RPMI7951 (cell line): ENCODE measurements around the gene SLC38A8. TPM values are rescaled to one million over a fixed set of nuclear protein-coding genes. Genes with fewer than 3 reads are reported as not detected.

Experiments used
- DNase-seq: peaks from one replicate; pipeline ENCODE4 v3.0.0-alpha.2; 2012; ENCODE audit warnings: low read depth
- total RNA-seq: library from RNA; depleted of rRNA; stranded (reverse); fragments of >200 nt; shearing (Covaris generic); gene quantifications from 2 replicates; pipeline ENCODE4 v1.2.3, GENCODE V29; 2014

SLC38A8 gene
- total RNA-seq, 1 experiment from 2014 or later = not detected

- no peak for DNase-seq
Observed at GRCh38 chr16:83996481-83997252, 45.9 kb downstream of the SLC38A8 start.

GRCh38 chr16:83995754-83996153 lies 46.8 kb downstream of the SLC38A8 start:
- DNase-seq = no peak

DNA sequence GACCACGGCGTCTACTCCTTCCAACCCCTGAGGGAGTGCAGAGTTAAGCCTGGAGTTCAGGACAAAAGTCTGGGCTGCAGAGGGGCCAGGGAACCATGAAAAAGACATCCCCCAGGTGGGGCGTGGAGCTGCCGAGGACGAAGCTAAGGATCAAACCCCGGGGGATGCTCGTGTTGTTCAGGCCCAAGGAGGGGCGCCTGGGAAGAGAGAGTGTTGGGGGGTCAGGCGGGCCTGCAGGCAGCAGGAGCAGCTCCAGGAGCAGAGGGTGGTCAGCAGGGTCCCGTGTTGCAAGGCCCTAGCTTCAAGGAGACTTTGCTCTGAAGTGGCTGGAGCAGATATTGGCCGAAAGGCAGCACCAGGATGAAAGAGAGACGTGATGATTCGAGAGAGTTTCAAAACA lies 47.9 kb downstream of the SLC38A8 start:
- no peak for DNase-seq

DNA sequence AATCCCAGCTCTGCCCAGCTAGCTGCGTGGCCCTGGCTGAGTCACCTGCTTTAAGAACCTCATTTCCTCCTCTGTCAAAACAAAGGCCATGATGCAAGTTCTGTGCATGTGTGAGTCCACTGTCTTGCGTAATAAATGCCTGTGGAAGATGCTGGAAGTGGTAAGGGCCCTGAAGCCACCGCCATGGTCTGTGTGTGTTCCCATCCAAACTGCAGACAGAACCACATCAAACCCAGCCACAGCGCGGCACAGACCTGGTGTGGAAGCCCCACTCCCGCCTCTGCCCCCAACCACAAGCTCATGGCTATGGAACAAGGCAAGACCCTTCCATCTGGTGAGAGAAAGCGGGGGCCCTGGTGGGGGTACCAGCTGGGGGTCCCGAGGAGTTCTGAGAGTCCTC lies 48.5 kb downstream of the SLC38A8 start:
- peak; percentile 73 for DNase-seq

DNA sequence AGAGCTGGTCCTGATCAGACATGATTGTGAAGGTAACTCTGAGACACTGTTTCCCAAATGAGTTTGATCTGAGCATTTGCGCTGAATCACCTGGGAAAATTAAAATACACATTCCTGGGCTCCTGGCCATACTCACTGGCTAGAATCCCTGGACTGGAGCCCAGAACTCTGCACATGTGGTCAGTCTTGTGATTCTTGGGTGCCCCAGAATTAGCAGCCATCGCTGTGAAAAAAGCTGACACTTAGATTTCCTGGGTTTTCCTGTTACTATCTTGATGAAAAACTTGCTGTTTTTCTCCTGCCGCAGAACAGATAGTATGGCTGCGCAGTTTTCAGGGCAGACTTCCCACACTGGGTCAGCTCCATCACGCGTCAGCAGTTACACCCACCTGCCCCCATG lies 50.0 kb downstream of the SLC38A8 start:
- peak; percentile 31 for DNase-seq

DNA sequence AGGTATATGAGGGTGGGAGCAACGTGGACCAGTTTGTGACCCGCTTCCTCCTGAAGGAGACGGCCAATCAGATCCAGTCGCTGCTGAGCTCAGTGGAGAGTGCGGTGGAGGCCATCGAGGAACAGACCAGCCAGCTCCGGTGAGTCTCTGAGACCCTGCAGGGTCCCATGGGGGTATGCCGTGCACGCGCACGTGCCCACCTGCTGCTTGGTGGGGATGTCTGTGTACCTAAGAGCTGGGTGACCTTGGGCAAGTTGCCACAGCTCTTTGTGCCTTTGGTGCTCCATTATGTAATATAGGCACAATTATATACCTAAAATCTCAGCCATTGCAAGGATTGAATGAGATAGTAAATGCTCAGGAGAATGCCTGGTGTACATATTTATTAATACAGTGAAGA lies 52.1 kb downstream of the SLC38A8 start:
- DNase-seq = no peak

DNA sequence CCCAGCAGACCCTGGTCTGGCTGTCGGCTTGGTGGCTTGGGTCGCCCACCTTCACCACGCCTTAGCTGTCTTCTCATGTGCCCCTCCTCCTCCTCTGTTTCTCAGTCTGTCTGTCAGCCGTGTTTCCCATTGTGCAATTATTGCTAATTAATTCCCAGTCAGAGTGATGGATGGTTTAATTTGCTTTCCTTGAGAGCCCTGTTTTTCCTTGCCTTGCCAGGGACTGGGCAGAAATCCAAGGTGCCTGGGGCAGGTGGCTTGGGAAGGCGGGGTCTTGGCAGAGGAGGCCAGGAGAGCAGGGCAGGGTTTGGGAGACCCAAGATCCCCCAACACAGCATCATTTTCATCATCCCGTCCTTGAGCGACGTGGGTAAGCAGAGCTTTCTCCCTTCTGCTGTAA lies 53.3 kb downstream of the SLC38A8 start:
- DNase-seq = no peak

DNA sequence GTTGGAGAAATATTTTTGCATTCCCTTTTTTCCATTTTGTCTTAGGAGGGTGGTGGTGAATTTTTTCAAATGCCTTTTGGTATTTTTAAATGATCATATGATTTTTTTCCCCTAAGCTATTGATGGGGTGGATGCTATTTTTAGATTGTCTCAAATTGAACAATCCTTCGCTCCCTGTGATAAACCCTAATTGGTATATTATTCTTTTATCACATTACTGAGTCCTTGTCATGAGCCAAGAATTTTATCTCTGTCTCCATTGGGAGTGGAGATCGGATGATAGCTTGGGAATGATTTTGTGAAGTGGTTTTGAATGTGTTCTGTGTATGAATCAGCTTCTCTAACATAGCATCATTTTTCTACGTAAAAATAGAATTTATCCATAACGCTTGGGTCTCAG lies 59.1 kb downstream of the SLC38A8 start:
- DNase-seq = no peak

DNA sequence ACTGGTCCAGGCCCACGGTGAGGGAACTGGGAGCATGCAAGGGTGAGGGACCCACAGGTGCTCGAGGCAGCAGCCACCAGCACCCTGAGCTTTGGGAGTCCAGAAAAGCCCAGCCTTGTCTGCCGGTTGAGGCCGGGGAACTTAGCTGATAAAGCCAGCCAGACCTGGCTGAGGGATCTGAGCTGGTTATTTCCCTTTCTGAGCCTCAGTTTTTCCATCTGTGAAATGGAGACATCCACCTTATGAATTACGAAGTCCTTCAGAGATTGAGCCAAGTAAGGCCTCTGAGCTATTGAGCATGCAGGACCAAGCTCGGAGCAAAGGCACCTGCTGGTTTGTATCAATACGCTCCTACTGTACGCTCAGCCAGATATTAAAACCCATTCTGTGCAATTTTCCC lies 60.8 kb downstream of the SLC38A8 start:
- no peak for DNase-seq

DNA sequence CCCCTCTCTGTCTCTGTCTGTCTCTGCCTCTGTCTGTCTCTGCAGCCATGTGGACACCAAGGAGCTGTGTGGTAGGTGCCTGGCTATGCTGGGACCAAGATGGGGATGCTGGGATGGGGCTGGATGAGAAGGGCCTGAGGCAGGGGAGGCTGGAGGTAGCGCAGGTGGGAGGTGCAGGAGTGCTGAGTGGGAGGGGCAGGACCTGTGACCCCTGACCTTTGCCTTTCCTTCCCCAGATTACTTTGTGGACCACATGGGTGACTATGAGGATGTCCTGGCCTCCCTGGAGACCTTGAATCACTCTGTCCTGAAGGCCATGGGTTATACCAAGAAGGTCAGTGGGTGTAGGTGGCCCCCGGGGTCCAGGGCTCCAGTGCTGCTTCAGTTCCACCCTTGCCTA lies 61.8 kb downstream of the SLC38A8 start:
- no peak for DNase-seq

- no peak for DNase-seq
Observed at GRCh38 chr16:83979441-83979840, 63.2 kb downstream of the SLC38A8 start.

GRCh38 chr16:83978401-83978904 lies 64.1 kb downstream of the SLC38A8 start:
- DNase-seq = no peak

DNA sequence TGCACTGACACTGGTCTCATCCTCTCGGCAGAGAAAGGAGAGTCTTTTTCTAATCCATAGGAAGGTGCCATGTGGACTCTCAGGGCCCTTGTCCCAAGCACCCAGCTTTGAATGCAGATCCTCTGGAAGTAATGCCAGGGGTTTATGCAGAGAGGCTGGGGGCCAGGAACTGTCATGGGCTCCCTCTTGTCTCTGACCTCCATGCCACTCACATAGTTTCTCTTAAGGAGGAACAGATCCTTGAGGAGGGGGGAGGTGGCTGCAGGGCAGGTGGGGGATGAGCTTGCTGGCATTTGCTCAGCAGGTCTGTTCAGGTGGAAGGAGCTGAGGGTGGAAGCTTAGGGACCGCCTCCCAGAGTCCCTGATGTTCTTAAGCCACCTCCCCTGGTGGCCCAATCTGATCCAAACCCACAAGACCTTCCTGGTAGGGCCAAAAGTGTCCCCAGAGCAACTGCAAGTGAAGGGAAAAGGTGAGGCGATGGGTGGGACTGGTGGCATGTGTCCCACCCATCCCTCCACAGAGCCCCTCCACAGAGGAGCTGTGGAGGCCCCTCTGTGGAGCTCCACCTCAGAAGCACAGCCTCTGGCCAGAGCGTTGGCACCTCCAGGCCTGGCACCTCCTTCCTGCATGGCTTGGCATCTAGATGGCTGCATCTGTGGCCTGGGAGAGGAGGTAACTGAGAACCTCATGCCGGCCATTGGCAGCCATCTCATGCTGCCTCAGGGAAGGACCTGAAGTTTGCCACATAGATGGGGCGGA lies 65.4 kb downstream of the SLC38A8 start:
- DNase-seq = no peak

DNA sequence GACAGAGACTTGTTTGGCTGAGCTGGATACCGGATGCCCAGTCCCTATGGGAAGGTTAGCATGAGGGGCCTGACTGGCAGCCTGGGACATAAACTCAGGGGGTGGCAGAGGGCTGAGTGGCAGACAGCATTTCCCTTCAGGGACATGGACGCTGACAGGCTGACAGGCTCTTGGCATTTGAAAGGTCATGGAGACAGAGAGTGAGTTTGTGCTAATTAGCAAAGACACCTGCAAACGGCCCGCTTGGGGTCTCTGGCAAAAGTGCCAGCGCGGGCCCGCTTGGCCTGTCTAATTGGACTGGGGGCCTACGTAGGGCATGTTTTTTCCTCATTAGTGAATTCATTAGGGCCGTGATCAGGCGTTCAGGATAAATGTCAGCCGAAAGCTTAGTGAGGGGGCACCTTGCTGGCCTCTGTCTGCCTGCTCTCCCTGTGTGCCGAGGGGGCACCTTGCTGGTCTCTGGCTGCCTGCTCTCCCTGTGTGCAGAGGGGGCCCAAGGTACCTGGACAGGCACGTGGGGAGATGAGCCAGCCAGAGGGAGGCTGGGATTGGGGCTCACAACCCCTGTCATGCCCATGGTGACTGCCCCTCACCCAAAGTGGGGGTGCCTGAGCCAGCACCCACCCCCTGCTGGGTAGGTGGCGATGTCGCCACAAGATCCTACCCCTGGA lies 66.9 kb downstream of the SLC38A8 start:
- no peak for DNase-seq

DNA sequence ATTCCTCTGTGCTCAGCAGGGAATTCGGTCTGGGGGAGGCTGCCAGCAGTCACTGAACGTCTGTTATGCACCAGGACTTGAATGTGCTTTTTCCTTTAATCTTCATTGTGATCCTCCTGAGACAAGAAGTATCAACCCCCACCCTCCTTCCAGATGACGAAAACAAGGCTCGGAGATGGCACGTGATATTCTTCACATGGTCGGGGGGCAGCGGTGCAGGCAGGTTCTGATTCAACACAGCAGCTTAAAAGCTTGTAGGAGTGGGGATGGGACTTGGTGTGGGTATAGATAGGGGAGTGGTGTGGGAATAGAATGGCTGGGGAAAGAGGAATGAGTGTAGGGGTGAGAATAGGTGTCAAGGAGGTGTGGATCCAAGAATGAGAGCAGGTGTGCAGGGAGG lies 68.1 kb downstream of the SLC38A8 start:
- DNase-seq = no peak

- no peak for DNase-seq
Observed at GRCh38 chr16:83973581-83974385, 68.8 kb downstream of the SLC38A8 start.

- DNase-seq = no peak
Observed at GRCh38 chr16:83973077-83973476, 69.5 kb downstream of the SLC38A8 start.

DNA sequence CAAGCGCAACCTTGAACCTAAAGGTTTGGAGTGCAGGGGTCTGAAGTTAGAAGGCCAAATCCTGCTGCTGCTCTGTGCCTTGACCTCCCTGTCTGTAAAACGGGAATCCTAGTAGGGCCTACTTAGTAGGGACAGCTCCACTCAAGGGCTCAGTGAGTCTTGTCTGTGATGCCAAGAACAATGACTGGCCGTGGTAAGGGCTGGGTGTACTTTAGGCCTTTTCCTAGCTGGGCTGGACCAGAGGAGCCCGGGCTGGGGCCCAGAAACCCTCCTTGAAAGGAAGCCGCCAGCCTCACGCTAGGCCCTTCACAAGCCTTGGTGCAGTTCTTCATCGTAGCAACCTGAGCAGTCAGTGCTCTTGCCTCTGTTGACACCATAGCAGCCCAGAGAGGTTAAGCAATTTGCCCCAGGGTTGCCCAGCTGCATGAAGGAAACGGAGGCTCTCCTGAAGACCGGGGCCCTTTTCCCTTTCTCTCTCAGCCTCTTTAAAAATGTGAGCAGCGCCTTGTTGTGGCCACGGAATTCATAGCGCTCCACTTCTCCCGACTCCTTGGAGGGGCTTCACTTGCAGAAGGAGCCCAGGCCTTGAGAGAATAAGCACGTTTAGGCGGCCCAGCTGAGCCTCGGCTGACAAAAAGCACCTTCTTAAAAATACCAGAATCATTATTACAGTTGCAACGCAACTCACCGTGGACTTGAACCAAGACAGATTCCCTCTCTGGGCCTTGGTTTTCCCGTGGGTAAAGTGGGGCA lies 70.2 kb downstream of the SLC38A8 start:
- no peak for DNase-seq

DNA sequence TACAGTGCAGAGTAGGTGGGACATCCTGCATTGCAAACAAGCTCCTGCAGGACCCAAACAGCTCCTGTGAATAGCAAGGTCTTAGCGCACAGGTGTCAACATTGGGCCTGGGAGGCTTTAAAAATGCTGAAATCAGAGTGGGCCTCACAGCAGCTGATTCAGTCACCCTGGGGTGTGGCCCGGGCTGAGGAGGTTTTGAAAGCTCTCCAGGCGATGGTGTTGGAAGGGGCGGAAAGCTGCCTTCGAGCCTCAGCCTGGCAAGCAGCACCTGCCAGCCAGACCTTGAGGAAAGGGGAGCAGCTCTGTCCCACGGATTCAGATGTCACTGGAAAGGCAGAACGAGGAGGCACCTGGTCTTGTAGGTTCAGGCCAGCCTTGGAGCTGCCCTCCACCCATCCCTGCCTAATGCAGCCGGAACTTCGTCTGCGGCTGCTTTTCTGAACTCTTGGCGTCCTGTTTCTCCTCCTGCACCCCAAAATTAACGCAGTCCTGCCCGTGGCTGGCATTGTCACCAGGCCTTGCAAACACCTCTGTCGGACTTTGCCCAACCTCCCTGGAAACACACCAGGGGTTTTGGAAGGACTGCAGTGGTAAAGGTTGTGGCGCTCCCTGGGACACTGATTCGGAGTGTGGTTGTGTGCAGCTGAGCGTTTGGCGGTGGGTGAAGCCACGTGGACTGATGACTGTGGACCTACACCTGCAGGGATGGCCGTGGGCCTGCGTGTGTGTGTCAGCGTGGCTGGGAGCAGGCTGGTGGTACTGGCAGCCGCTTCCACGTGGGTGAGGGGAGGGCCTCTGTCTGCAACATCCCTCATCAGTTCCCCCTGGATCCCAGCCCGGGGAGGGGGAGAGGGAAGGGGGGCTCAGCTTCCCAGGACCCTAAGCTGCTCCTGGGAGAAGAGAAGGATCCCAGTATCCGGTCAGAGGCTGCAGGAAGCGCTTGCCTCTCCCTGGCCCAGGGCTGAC lies 71.1 kb downstream of the SLC38A8 start:
- no peak for DNase-seq

DNA sequence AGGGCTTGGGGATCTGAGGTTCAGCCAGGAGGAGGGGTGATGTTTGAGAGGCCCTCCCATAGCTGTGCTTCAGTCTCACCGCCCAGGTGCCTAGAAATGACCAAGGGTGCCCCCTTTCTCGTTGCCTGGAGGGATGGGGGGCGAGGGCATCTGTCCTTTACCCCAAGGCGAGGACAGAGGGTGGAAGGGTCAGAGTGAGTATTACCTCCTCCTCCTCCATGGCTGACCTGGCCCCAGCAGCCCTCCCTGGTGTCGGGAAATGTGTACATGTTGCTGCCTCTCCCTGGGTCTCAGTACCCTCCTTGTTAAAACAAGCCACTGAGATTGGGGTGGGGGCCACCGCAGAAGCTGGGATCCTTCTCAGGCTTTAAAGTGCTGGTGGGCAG lies 72.2 kb downstream of the SLC38A8 start:
- no peak for DNase-seq
